A549 (cell line): ENCODE results near the gene AKAP17A. TPM values are rescaled to one million over a fixed set of nuclear protein-coding genes. Genes with fewer than 3 reads are reported as not detected.

Source experiments
- ATAC-seq, 2 experiments: fragments of 200-7000 bp in 1 of 2; fragments of >200 bp in 1 of 2; cut with Nextera tagmentation in 1 of 2; cut with Tn5 transposase in 1 of 2; 3 replicates each; pipeline versions ENCODE4 v1.8.0 to v1.9.1; 2018 to 2020; ENCODE audit warnings: mild to moderate bottlenecking in 1 of 2, moderate library complexity in 1 of 2
- CTCF ChIA-PET: fragments of 300-600 bp; sonication (Branson Sonifier 250); formaldehyde crosslinking; extraction: SDS; loops from one replicate; lab custom pipeline; 2021; ENCODE audit warnings: antibody characterized with exemption, inconsistent platforms; lab: Yijun Ruan, JAX
- POLR2A ChIA-PET: fragments of 350-600 bp; formaldehyde crosslinking; extraction: SDS; loops from one replicate; lab custom pipeline; 2021; ENCODE audit warnings: antibody characterized with exemption, inconsistent platforms; lab: Yijun Ruan, JAX
- DNase-seq, 2 experiments: peaks; one replicate each; pipeline versions ENCODE4 v3.0.0 to v3.0.0-alpha.2; 2011 to 2016; ENCODE audit warnings: low read depth in 1 of 2, low spot score in 1 of 2
- FAIRE-seq: peaks from 2 replicates; lab custom pipeline; 2011; peaks lifted over from hg19 to GRCh38; lab: Jason Lieb, UNC
- H3K27ac ChIP-seq, 2 experiments: fragments of >200 bp; sonication (Bioruptor Twin); formaldehyde crosslinking; 3 replicates each; pipeline ENCODE4 v1.5.1; 2016 to 2017
- H3K4me1 ChIP-seq: fragments of >200 bp; sonication (Bioruptor Twin); formaldehyde crosslinking; 3 replicates; pipeline ENCODE4 v1.6.1; 2016
- H3K4me2 ChIP-seq: fragments of >200 bp; sonication (Bioruptor Twin); formaldehyde crosslinking; 3 replicates; pipeline ENCODE4 v1.6.1; 2016
- H3K4me3 ChIP-seq: fragments of >200 bp; sonication (Bioruptor Twin); formaldehyde crosslinking; 3 replicates; pipeline ENCODE4 v1.5.1; 2016
- H3K9me3 ChIP-seq: fragments of >200 bp; sonication (Bioruptor Twin); formaldehyde crosslinking; 3 replicates; pipeline ENCODE4 v1.6.1; 2016
- EHF ChIP-seq: fragments of 250-450 bp; sonication (Bioruptor Pico); IDR thresholded peaks from 2 replicates; pipeline ENCODE4 v1.5.0; 2020; ENCODE audit warnings: mild to moderate bottlenecking
- EHMT2 ChIP-seq: fragments of 200-600 bp; sonication (generic); IDR thresholded peaks from 2 replicates; pipeline ENCODE4 v1.6.1; 2016; ENCODE audit warnings: antibody characterized with exemption, low read depth, mild to moderate bottlenecking, moderate library complexity
- EP300 ChIP-seq, 2 experiments: fragments of >200 bp; sonication (Bioruptor Twin); formaldehyde crosslinking; IDR thresholded peaks; 2 replicates in 1 of 2; 3 replicates in 1 of 2; pipeline ENCODE4 v1.6.1; 2016 to 2017
- FOSB ChIP-seq: fragments of 250-450 bp; sonication (Bioruptor Pico); IDR thresholded peaks from 2 replicates; pipeline ENCODE4 v1.5.0; 2020; ENCODE audit warnings: mild to moderate bottlenecking, moderate library complexity
- HDAC2 ChIP-seq: fragments of 200-600 bp; sonication (generic); IDR thresholded peaks from 2 replicates; pipeline ENCODE4 v1.6.1; 2016
- HOXB5 ChIP-seq: fragments of 250-450 bp; sonication (Bioruptor Pico); IDR thresholded peaks from 2 replicates; pipeline ENCODE4 v1.5.0; 2020; ENCODE audit warnings: mild to moderate bottlenecking, moderate library complexity
- JUN ChIP-seq, 2 experiments: fragments of >200 bp; sonication (Bioruptor Twin); formaldehyde crosslinking; IDR thresholded peaks; 2 replicates in 1 of 2; 3 replicates in 1 of 2; pipeline ENCODE4 v1.6.1; 2016 to 2017
- KDM5A ChIP-seq: fragments of 200-600 bp; sonication (generic); IDR thresholded peaks from 2 replicates; pipeline ENCODE4 v1.6.1; 2016; ENCODE audit warnings: antibody characterized with exemption, mild to moderate bottlenecking
- MAZ ChIP-seq: fragments of 150-350 bp; IDR thresholded peaks from 2 replicates; pipeline ENCODE4 v1.6.1; 2014; ENCODE audit warnings: antibody characterized with exemption, low read depth, low read length, borderline replicate concordance
- NFE2L2 ChIP-seq: fragments of 150-350 bp; conservative IDR thresholded peaks from 2 replicates; pipeline ENCODE4 v1.6.1; 2014; ENCODE audit warnings: low read length
- NPAS2 ChIP-seq: fragments of 250-450 bp; sonication (Bioruptor Pico); IDR thresholded peaks from 2 replicates; pipeline ENCODE4 v1.8.0; 2022; ENCODE audit warnings: mild to moderate bottlenecking, moderate library complexity, borderline replicate concordance
- RAD21 ChIP-seq, 2 experiments: fragments of >200 bp in 1 of 2; sonication (Bioruptor Twin) in 1 of 2; formaldehyde crosslinking in 1 of 2; IDR thresholded peaks in 1 of 2; conservative IDR thresholded peaks in 1 of 2; 2 replicates in 1 of 2; 3 replicates in 1 of 2; pipeline ENCODE4 v1.6.1; 2012 to 2018; ENCODE audit warnings: inconsistent platforms in 1 of 2
- RFX5 ChIP-seq: fragments of 450-650 bp; IDR thresholded peaks from 2 replicates; pipeline ENCODE4 v1.7.1; 2014; ENCODE audit warnings: antibody characterized with exemption, mild to moderate bottlenecking, moderate library complexity
- RNF2 ChIP-seq: fragments of 200-600 bp; sonication (generic); IDR thresholded peaks from 2 replicates; pipeline ENCODE4 v1.6.1; 2016; ENCODE audit warnings: low read depth, mild to moderate bottlenecking, antibody characterized with exemption, moderate library complexity, borderline replicate concordance
- SMC3 ChIP-seq: fragments of >200 bp; sonication (Bioruptor Twin); formaldehyde crosslinking; IDR thresholded peaks from 3 replicates; pipeline ENCODE4 v1.6.1; 2018; ENCODE audit warnings: inconsistent platforms
- SREBF2 ChIP-seq: fragments of 450-650 bp; IDR thresholded peaks from 2 replicates; pipeline ENCODE4 v1.6.1; 2014; ENCODE audit warnings: mild to moderate bottlenecking, moderate library complexity
- TFCP2L1 ChIP-seq: fragments of 250-450 bp; sonication (Bioruptor Pico); IDR thresholded peaks from 2 replicates; pipeline ENCODE4 v1.5.0; 2021; ENCODE audit warnings: mild to moderate bottlenecking
- ZNF302 ChIP-seq: fragments of 250-450 bp; sonication (Bioruptor Pico); IDR thresholded peaks from 2 replicates; pipeline ENCODE4 v1.9.0; 2021; ENCODE audit warnings: inconsistent platforms, mild to moderate bottlenecking, moderate library complexity
- ZSCAN20 ChIP-seq: fragments of 250-450 bp; sonication (Bioruptor Pico); IDR thresholded peaks from 2 replicates; pipeline ENCODE4 v1.8.0; 2022; ENCODE audit warnings: mild to moderate bottlenecking, moderate library complexity
- WGBS: methylation state at CpG from one replicate; pipeline ENCODE4 v1.1.6; 2017; ENCODE audit errors: missing lambda C conversion rate; 5-methylcytosine and 5-hydroxymethylcytosine counted together
- polyA plus RNA-seq, 4 experiments: library from polyadenylated mRNA; depleted of rRNA in 3 of 4; stranded (reverse); fragments of >200 nt; fragmentation: RNase III in 1 of 4; extraction: RNeasy Plus Mini Kit Qiagen cat#74134 plus additional on column Dnase treatment in 1 of 4; gene quantifications; 2 replicates in 3 of 4; 3 replicates in 1 of 4; pipeline ENCODE4 v1.2.3, GENCODE V29; 2011 to 2017
- TF ChIP-seq, protein P1 (sequence below): fragments of >200 bp; sonication (Bioruptor Twin); formaldehyde crosslinking; IDR thresholded peaks from 3 replicates; pipeline ENCODE4 v1.6.1; 2016
- TF ChIP-seq, protein P2 (sequence below): fragments of 250-450 bp; sonication (Bioruptor Pico); IDR thresholded peaks from 2 replicates; pipeline ENCODE4 v1.5.0; 2020; ENCODE audit warnings: low read depth, mild to moderate bottlenecking, moderate library complexity
- TF ChIP-seq, protein P3 (sequence below): IDR thresholded peaks from 2 replicates; pipeline ENCODE4 v1.6.1; 2012; ENCODE audit warnings: low read depth, borderline replicate concordance

Gene AKAP17A
- polyA plus RNA-seq, 2 of the 4 experiments (the other 2 are of a cell fraction), result 24.9 to 32.9 TPM

DNA sequence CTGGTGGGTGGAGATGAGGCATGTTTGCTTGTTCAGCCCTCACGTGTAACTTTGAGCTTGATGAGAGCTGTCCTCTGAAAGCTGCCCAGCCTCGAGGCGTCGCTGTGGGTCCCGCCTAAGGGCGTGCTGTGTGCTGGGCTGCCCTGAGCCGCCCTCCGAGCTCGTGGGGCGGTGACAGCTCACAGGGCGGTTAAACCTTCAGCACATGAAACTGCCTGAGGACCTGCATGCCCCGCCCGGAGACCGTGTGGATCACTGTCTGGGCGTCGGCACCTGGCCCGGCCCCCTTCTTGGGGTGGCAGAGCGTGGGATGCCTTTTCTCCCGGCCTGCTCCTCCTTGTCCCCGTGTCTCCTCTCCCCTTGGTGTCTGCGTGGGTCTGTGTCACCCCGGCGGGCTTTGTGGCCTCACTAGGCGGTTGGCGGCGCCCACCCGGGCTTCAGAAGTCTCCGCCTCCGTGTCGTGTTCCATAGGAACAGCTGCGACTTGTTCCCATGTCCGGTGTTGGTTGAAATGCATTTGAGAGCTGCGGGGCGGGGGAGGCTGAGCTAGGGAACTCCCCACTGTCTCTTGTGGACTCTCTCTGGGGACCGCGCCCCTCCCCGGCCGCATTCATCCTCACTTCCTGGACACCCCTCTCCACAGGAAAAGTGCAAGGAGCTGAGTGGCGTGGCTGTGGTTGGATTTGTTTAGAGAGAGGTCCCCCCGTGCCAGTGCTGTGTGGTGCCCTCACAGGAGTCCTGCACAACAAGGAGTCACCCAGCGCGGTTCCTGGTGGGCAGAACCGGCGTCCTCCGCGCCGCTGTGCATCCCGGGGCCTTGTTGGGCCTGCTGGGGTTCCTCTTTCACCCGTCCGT is 6.8 kb downstream of the AKAP17A start:
- WGBS, result 94% methylated on average over 46 of the region's 50 CpGs
- no peak; a peak in 1 of 6 replicates for ATAC-seq
- POLR2A ChIA-PET, result no interaction called here
- DNase-seq, result no peak
- CTCF ChIA-PET, result no interaction called here
- Histone ChIP-seq H3K9me3 (peaks cover 7% of the 10 kb centered on the region; the same call in 1 of the 3 replicates), H3K27ac (no peak overlapping the region), H3K4me1 (peaks cover under 1% of the 10 kb centered on the region; the same call in 1 of the 3 replicates), H3K4me2 (no peak overlapping the region)
- FAIRE-seq, result no peak
- TF ChIP-seq SMC3, result no peak
- TF ChIP-seq ZSCAN20 (CRISPR knock-in tag), result no peak
- TF ChIP-seq RFX5, result no peak
- TF ChIP-seq JUN (IDR thresholded peaks at IDR 0.05), result no peak
- no peak for TF ChIP-seq NPAS2 (CRISPR knock-in tag)
- no peak for TF ChIP-seq NFE2L2
- no peak for TF ChIP-seq HDAC2
- TF ChIP-seq, protein P1, sequence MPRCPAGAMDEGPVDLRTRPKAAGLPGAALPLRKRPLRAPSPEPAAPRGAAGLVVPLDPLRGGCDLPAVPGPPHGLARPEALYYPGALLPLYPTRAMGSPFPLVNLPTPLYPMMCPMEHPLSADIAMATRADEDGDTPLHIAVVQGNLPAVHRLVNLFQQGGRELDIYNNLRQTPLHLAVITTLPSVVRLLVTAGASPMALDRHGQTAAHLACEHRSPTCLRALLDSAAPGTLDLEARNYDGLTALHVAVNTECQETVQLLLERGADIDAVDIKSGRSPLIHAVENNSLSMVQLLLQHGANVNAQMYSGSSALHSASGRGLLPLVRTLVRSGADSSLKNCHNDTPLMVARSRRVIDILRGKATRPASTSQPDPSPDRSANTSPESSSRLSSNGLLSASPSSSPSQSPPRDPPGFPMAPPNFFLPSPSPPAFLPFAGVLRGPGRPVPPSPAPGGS, result no peak
- no peak for TF ChIP-seq SREBF2
- no peak for TF ChIP-seq EHMT2
- no peak for TF ChIP-seq RAD21 (conservative IDR thresholded peaks at IDR 0.05 in 1 of 2, IDR thresholded peaks at IDR 0.05 in 1 of 2)
- TF ChIP-seq RNF2, result no peak
- no peak for TF ChIP-seq TFCP2L1 (CRISPR knock-in tag)
- no peak for TF ChIP-seq ZNF302 (CRISPR knock-in tag)
- no peak for TF ChIP-seq KDM5A
- TF ChIP-seq, protein P2, sequence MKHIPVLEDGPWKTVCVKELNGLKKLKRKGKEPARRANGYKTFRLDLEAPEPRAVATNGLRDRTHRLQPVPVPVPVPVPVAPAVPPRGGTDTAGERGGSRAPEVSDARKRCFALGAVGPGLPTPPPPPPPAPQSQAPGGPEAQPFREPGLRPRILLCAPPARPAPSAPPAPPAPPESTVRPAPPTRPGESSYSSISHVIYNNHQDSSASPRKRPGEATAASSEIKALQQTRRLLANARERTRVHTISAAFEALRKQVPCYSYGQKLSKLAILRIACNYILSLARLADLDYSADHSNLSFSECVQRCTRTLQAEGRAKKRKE (CRISPR knock-in tag), result no peak
- TF ChIP-seq, all 56 proteins: peak for 0
- no peak overlapping the region for H3K4me3 ChIP-seq

DNA sequence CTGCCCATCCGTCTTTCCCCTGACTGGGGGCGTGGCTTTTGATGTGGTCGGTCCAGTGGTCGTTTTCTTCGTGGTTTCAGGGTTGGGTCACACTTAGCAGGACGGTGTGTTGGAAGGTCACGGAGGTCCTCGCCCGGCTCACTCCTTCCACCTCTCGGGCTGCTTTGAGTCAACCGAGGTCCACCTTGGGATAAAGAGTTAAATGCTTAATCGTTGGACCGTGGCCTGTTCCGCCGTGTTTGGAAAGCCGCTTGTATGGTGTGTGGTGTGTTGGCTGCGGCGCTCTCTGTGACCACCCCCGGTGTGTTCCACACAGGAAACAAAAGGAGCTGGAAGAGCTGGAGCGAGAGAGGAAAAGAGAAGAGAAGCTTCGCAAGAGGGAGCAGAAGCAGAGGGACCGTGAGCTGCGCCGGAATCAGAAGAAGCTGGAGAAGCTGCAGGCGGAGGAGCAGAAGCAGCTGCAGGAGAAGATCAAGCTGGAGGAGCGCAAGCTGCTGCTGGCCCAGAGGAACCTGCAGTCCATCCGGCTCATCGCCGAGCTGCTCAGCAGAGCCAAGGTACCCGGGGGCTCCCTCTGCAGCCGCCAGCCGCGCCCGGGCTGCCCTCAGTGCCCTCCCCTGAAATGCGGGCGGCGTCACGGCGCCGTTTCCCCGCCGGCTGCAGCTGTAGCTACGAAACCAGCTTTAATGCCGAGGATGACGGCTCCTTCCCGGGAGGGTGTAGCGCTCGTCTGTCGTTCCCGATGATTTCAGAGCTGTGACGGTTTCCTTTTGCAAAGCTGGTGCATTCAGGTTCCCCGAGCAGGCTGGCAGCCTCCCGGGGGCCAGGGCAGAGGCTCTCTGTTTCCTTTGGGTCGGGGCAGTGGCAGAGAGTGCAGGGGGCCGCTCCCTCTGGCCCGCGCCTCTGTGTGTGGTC is 7.7 kb downstream of the AKAP17A start:
- FAIRE-seq (no peak), ATAC-seq (no peak), DNase-seq (no peak)
- TF ChIP-seq SMC3 (no peak), MAZ (no peak), EHMT2 (no peak), NFE2L2 (no peak), RNF2 (no peak), RAD21 (conservative IDR thresholded peaks at IDR 0.05 in 1 of 2, IDR thresholded peaks at IDR 0.05 in 1 of 2) (no peak), EP300 (IDR thresholded peaks at IDR 0.05) (no peak), HOXB5 (CRISPR knock-in tag) (no peak), EHF (CRISPR knock-in tag) (no peak), FOSB (no peak)
- TF ChIP-seq, protein P3, sequence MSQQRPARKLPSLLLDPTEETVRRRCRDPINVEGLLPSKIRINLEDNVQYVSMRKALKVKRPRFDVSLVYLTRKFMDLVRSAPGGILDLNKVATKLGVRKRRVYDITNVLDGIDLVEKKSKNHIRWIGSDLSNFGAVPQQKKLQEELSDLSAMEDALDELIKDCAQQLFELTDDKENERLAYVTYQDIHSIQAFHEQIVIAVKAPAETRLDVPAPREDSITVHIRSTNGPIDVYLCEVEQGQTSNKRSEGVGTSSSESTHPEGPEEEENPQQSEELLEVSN, result no peak
- CTCF ChIA-PET, result no interaction called here
- POLR2A ChIA-PET, result no interaction called here
- Histone ChIP-seq H3K4me3 (no peak overlapping the region), H3K9me3 (peaks cover 7% of the 10 kb centered on the region; the same call in 1 of the 3 replicates), H3K27ac (no peak overlapping the region), H3K4me2 (no peak overlapping the region), H3K4me1 (no peaks in the 10 kb centered on the region)
- 93% methylated on average over 57 of the region's 57 CpGs for WGBS
